ENCODE measurements around the gene GLRA1.

Gene GLRA1

GRCh38 chr5:151869843-151870242 lies 54.8 kb downstream of the GLRA1 start:
- Histone ChIP-seq H2BK15ac (ENCODE audit: low read depth, poor library complexity, severe bottlenecking) (no peak overlapping the region), H3K27ac (ENCODE audit: low read length, poor library complexity, severe bottlenecking) (no peak overlapping the region), H2BK5ac (ENCODE audit: low read depth, low read length, poor library complexity, severe bottlenecking) (no peak overlapping the region), H2AK5ac (ENCODE audit: low read length, severe bottlenecking) (no peak overlapping the region), H2AFZ (ENCODE audit: low read depth, low read length) (no peak overlapping the region), H3K9ac (ENCODE audit: low read length) (no peak overlapping the region), H3K27me3 (ENCODE audit: control insufficient read depth in 1 of 2, insufficient read depth in 1 of 2, low read length in 2 of 2) (no peaks in the 10 kb centered on the region), H4K8ac (ENCODE audit: low read length) (no peak overlapping the region), H3K9me3 (ENCODE audit: control insufficient read depth, low read length) (no peaks in the 10 kb centered on the region), H3K4me1 (ENCODE audit: control insufficient read depth, insufficient read depth, low read depth, low read length) (no peaks in the 10 kb centered on the region), H2BK120ac (ENCODE audit: low read depth, low read length) (no peak overlapping the region), H3K79me1 (replicated peaks; ENCODE audit: low read length, poor library complexity, severe bottlenecking) (no peaks in the 10 kb centered on the region), H3K4me2 (ENCODE audit: low read length, poor library complexity, severe bottlenecking) (no peak overlapping the region), H3K36me3 (ENCODE audit: control insufficient read depth in 1 of 2, insufficient read depth in 2 of 2, low read depth in 1 of 2, low read length in 2 of 2) (no peaks in the 10 kb centered on the region), H3K18ac (ENCODE audit: low read depth in 1 of 2, low read length in 2 of 2) (no peak overlapping the region), H3K23ac (ENCODE audit: low read length in 2 of 2) (no peak overlapping the region), H4K91ac (ENCODE audit: low read length) (no peak overlapping the region), H3K4ac (ENCODE audit: low read depth in 1 of 2, low read length in 2 of 2) (no peak overlapping the region), H2BK12ac (ENCODE audit: low read length in 2 of 2) (no peak overlapping the region), H3K4me3 (ENCODE audit: insufficient read depth in 1 of 2, low read depth in 1 of 2, low read length in 2 of 2) (no peak overlapping the region), H3K14ac (ENCODE audit: low read length in 2 of 2) (no peak overlapping the region)
- DNase-seq = no peak
- WGBS = 89% methylated on average over 2 of the region's 2 CpGs

GRCh38 chr5:151868451-151868850 lies 56.2 kb downstream of the GLRA1 start:
- H2BK12ac ChIP-seq (ENCODE audit: low read length in 2 of 2) = no peak overlapping the region
- no peak overlapping the region for H2BK15ac ChIP-seq (ENCODE audit: low read depth, poor library complexity, severe bottlenecking)
- no peak overlapping the region for H3K18ac ChIP-seq (ENCODE audit: low read depth in 1 of 2, low read length in 2 of 2)
- H3K27me3 ChIP-seq (ENCODE audit: control insufficient read depth in 1 of 2, insufficient read depth in 1 of 2, low read length in 2 of 2) = peaks cover 0 to 4% of the 10 kb centered on the region in 2 experiments
- no peaks in the 10 kb centered on the region for H3K79me1 ChIP-seq (replicated peaks; ENCODE audit: low read length, poor library complexity, severe bottlenecking)
- WGBS = 68% methylated on average over 4 of the region's 4 CpGs
- no peaks in the 10 kb centered on the region for H3K9me3 ChIP-seq (ENCODE audit: control insufficient read depth, low read length)
- H4K91ac ChIP-seq (ENCODE audit: low read length) = no peak overlapping the region
- H4K8ac ChIP-seq (ENCODE audit: low read length) = no peak overlapping the region
- no peak overlapping the region for H2AK5ac ChIP-seq (ENCODE audit: low read length, severe bottlenecking)
- no peak overlapping the region for H3K4me2 ChIP-seq (ENCODE audit: low read length, poor library complexity, severe bottlenecking)
- no peak overlapping the region for H3K27ac ChIP-seq (ENCODE audit: low read length, poor library complexity, severe bottlenecking)
- H2BK120ac ChIP-seq (ENCODE audit: low read depth, low read length) = no peak overlapping the region
- no peak overlapping the region for H2BK5ac ChIP-seq (ENCODE audit: low read depth, low read length, poor library complexity, severe bottlenecking)
- no peak overlapping the region for H3K9ac ChIP-seq (ENCODE audit: low read length)
- no peak overlapping the region for H2AFZ ChIP-seq (ENCODE audit: low read depth, low read length)
- no peak overlapping the region for H3K4me3 ChIP-seq (ENCODE audit: insufficient read depth in 1 of 2, low read depth in 1 of 2, low read length in 2 of 2)
- H3K4ac ChIP-seq (ENCODE audit: low read depth in 1 of 2, low read length in 2 of 2) = no peak overlapping the region
- no peaks in the 10 kb centered on the region for H3K36me3 ChIP-seq (ENCODE audit: control insufficient read depth in 1 of 2, insufficient read depth in 2 of 2, low read depth in 1 of 2, low read length in 2 of 2)
- DNase-seq = no peak
- H3K23ac ChIP-seq (ENCODE audit: low read length in 2 of 2) = no peak overlapping the region
- no peak overlapping the region for H3K14ac ChIP-seq (ENCODE audit: low read length in 2 of 2)
- no peaks in the 10 kb centered on the region for H3K4me1 ChIP-seq (ENCODE audit: control insufficient read depth, insufficient read depth, low read depth, low read length)

GRCh38 chr5:151864061-151864748 lies 60.4 kb downstream of the GLRA1 start:
- H2BK5ac ChIP-seq (ENCODE audit: low read depth, low read length, poor library complexity, severe bottlenecking) = no peak overlapping the region
- H3K4ac ChIP-seq (ENCODE audit: low read depth in 1 of 2, low read length in 2 of 2) = no peak overlapping the region
- H3K14ac ChIP-seq (ENCODE audit: low read length in 2 of 2) = no peak overlapping the region
- no peaks in the 10 kb centered on the region for H3K79me1 ChIP-seq (replicated peaks; ENCODE audit: low read length, poor library complexity, severe bottlenecking)
- WGBS = 73% methylated on average over 4 of the region's 7 CpGs
- no peak overlapping the region for H4K91ac ChIP-seq (ENCODE audit: low read length)
- no peak overlapping the region for H3K27ac ChIP-seq (ENCODE audit: low read length, poor library complexity, severe bottlenecking)
- H3K9ac ChIP-seq (ENCODE audit: low read length) = no peak overlapping the region
- H2AK5ac ChIP-seq (ENCODE audit: low read length, severe bottlenecking) = no peak overlapping the region
- no peaks in the 10 kb centered on the region for H3K4me1 ChIP-seq (ENCODE audit: control insufficient read depth, insufficient read depth, low read depth, low read length)
- no peak overlapping the region for H2BK120ac ChIP-seq (ENCODE audit: low read depth, low read length)
- H3K4me3 ChIP-seq (ENCODE audit: insufficient read depth in 1 of 2, low read depth in 1 of 2, low read length in 2 of 2) = no peak overlapping the region
- H3K27me3 ChIP-seq (ENCODE audit: control insufficient read depth in 1 of 2, insufficient read depth in 1 of 2, low read length in 2 of 2) = peaks cover 0 to 4% of the 10 kb centered on the region in 2 experiments
- no peaks in the 10 kb centered on the region for H3K9me3 ChIP-seq (ENCODE audit: control insufficient read depth, low read length)
- H4K8ac ChIP-seq (ENCODE audit: low read length) = no peak overlapping the region
- H2BK15ac ChIP-seq (ENCODE audit: low read depth, poor library complexity, severe bottlenecking) = no peak overlapping the region
- DNase-seq = no peak
- no peaks in the 10 kb centered on the region for H3K36me3 ChIP-seq (ENCODE audit: control insufficient read depth in 1 of 2, insufficient read depth in 2 of 2, low read depth in 1 of 2, low read length in 2 of 2)
- no peak overlapping the region for H3K23ac ChIP-seq (ENCODE audit: low read length in 2 of 2)
- H3K4me2 ChIP-seq (ENCODE audit: low read length, poor library complexity, severe bottlenecking) = no peak overlapping the region
- no peak overlapping the region for H2BK12ac ChIP-seq (ENCODE audit: low read length in 2 of 2)
- no peak overlapping the region for H2AFZ ChIP-seq (ENCODE audit: low read depth, low read length)
- no peak overlapping the region for H3K18ac ChIP-seq (ENCODE audit: low read depth in 1 of 2, low read length in 2 of 2)

DNA sequence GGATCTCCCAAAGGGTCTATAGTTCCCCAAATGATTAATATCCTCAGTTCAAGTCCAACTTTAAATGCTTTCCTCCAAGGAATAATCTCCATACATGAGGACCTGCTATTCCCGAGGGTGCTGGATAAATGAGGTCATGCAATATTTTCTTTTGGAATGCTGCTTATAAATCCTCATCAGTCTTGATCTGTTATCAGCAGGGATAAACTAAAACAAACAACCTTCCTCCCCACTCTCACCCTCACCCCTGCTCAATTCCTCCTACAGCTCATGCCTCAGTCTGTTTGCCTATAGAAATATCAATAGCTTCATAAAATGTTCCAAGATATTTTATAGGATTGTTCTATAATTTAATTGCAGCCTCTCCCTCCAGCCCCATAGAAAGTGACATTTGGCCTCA lies 61.1 kb downstream of the GLRA1 start:
- DNase-seq = no peak
- no peak overlapping the region for H4K8ac ChIP-seq (ENCODE audit: low read length)
- no peak overlapping the region for H2AK5ac ChIP-seq (ENCODE audit: low read length, severe bottlenecking)
- H3K14ac ChIP-seq (ENCODE audit: low read length in 2 of 2) = no peak overlapping the region
- no peak overlapping the region for H3K18ac ChIP-seq (ENCODE audit: low read depth in 1 of 2, low read length in 2 of 2)
- H3K27ac ChIP-seq (ENCODE audit: low read length, poor library complexity, severe bottlenecking) = no peak overlapping the region
- no peak overlapping the region for H3K23ac ChIP-seq (ENCODE audit: low read length in 2 of 2)
- H2BK15ac ChIP-seq (ENCODE audit: low read depth, poor library complexity, severe bottlenecking) = no peak overlapping the region
- no CpG with 5 or more reads among the region's 1 CpG for WGBS
- no peak overlapping the region for H2BK12ac ChIP-seq (ENCODE audit: low read length in 2 of 2)
- no peak overlapping the region for H2BK5ac ChIP-seq (ENCODE audit: low read depth, low read length, poor library complexity, severe bottlenecking)
- H4K91ac ChIP-seq (ENCODE audit: low read length) = no peak overlapping the region
- H3K9me3 ChIP-seq (ENCODE audit: control insufficient read depth, low read length) = no peaks in the 10 kb centered on the region
- no peaks in the 10 kb centered on the region for H3K4me1 ChIP-seq (ENCODE audit: control insufficient read depth, insufficient read depth, low read depth, low read length)
- no peaks in the 10 kb centered on the region for H3K79me1 ChIP-seq (replicated peaks; ENCODE audit: low read length, poor library complexity, severe bottlenecking)
- H3K9ac ChIP-seq (ENCODE audit: low read length) = no peak overlapping the region
- no peak overlapping the region for H2AFZ ChIP-seq (ENCODE audit: low read depth, low read length)
- H3K4me3 ChIP-seq (ENCODE audit: insufficient read depth in 1 of 2, low read depth in 1 of 2, low read length in 2 of 2) = no peak overlapping the region
- no peak overlapping the region for H2BK120ac ChIP-seq (ENCODE audit: low read depth, low read length)
- H3K4ac ChIP-seq (ENCODE audit: low read depth in 1 of 2, low read length in 2 of 2) = no peak overlapping the region
- no peak overlapping the region for H3K4me2 ChIP-seq (ENCODE audit: low read length, poor library complexity, severe bottlenecking)
- H3K27me3 ChIP-seq (ENCODE audit: control insufficient read depth in 1 of 2, insufficient read depth in 1 of 2, low read length in 2 of 2) = peaks cover 0 to 4% of the 10 kb centered on the region in 2 experiments
- no peaks in the 10 kb centered on the region for H3K36me3 ChIP-seq (ENCODE audit: control insufficient read depth in 1 of 2, insufficient read depth in 2 of 2, low read depth in 1 of 2, low read length in 2 of 2)

Data from mesenchymal stem cell (in vitro differentiated cells and primary cell).